Suprapubic skin (tissue), 3 donors: Measurements from ENCODE around the gene FARS2.

Source experiments
- CTCF ChIP-seq, 2 donors: fragments of 200-600 bp in 1 of 2; fragments of 450-650 bp in 1 of 2; sonication (generic) in 1 of 2; IDR thresholded peaks; one replicate each; pipeline ENCODE4 v1.5.1; 2016 to 2019; ENCODE audit warnings: antibody characterized with exemption in 2 of 2, mild to moderate bottlenecking in 1 of 2, moderate library complexity in 1 of 2
- POLR2AphosphoS5 ChIP-seq, 3 donors: sonication (generic); formaldehyde crosslinking; IDR thresholded peaks; one replicate each; pipeline ENCODE4 v1.6.1; 2017; ENCODE audit warnings: antibody characterized with exemption in 3 of 3

- no peak for TF ChIP-seq CTCF (IDR thresholded peaks at IDR 0.05)
- no peak for TF ChIP-seq POLR2AphosphoS5 (IDR thresholded peaks at IDR 0.05)
Measured at GRCh38 chr6:5659467-5659866, 398.2 kb downstream of the FARS2 start.
